ENCODE measurements around the gene CFAP46.

GRCh38 chr10:132974249-132974796, 32.0 kb upstream of the CFAP46 start:
- no peak for TF ChIP-seq CTCF (IDR thresholded peaks at IDR 0.05)
- no peak for TF ChIP-seq EZH2 (IDR thresholded peaks at IDR 0.05; ENCODE audit: borderline replicate concordance, insufficient read depth, low read depth, low read length, poor library complexity, severe bottlenecking)
